Airway epithelial cell (primary cell): ENCODE data around the gene MS4A10. TPM values are rescaled to one million over a fixed set of nuclear protein-coding genes. Genes with fewer than 3 reads are reported as not detected.

Experiments
- total RNA-seq: library from RNA; depleted of rRNA; stranded (reverse); fragments of >200 nt; gene quantifications from 2 replicates; pipeline ENCODE4 v1.2.3, GENCODE V29; 2015

Gene MS4A10
- not detected in 2 replicates for total RNA-seq

DNA sequence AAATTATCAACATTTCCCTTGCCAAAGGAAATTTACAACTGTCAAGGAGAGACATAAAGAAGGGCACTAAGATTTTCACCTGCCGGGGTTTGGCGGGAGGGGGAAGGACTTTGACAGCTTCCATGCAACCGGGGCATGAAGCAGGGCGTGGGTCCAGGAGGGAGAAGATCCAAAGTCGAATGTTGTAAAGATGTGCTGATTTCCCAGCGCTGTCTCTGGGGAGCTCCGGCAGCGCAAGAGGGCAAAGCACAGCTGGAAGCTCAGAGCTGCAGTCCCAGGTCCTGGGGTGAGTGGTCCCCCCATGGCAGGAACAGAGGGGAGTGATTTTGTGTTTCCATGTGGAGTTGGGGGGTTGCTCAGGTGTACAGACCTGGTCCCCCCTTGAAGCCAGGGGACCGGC lies at the start of gene MS4A10:
Gene MS4A10 (plus strand): TSS at position 198 of the 400 bp plus-strand sequence. CDS start 5,003 bp downstream, outside the sequence.

GRCh38 chr11:60756307-60757032 lies 28.7 kb upstream of the MS4A10 start, which contains the start of gene MS4A15:
Gene MS4A15, plus strand, starts transcription at chr11:60756867. Its CDS starts 6,867 bp downstream, at chr11:60763734.

DNA sequence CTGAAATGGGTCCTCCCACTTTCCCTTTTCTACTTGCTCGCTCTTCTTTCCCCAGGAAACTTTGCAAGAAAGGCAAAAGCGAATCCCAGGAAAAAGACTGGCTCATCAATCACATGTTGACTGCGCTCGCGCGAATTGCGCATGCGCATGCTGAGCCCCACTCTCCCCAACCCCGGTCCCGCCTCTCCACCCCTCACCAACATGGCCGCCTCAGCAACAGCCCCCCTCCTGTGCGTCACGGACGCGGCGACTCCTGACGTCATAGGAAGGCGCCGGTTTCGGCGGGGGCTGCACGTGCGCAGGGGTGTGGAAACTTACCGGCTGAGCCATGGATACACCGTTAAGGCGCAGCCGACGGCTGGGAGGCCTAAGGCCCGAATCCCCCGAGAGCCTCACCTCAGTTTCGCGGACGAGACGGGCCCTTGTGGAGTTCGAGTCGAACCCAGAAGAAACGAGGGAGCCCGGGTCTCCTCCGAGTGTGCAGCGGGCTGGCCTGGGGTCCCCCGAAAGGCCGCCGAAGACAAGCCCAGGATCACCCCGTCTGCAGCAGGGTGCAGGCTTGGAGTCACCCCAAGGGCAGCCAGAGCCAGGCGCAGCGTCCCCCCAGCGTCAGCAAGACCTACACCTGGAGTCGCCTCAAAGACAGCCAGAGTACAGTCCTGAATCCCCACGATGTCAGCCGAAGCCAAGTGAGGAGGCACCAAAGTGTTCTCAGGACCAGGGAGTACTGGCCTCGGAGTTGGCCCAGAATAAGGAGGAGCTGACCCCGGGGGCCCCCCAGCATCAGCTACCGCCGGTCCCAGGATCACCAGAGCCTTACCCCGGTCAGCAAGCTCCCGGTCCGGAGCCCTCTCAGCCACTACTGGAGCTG lies 56.9 kb downstream of the MS4A10 start, which contains the start of gene CCDC86:
Gene CCDC86 (plus strand): TSS at position 317 of the 871 bp plus-strand sequence. CDS start 12 bp downstream, at position 329.

Other genes starting within 250 kb of the MS4A10 start
- gene MS4A8, start 85.7 kb upstream of the MS4A10 start, total RNA-seq: not detected in 2 replicates
- gene MS4A18, start 60.6 kb upstream of the MS4A10 start, total RNA-seq: not detected in 2 replicates
- gene MS4A15, start 28.5 kb upstream of the MS4A10 start, total RNA-seq: not detected in 2 replicates
- 34.1 and 38.9 TPM in 2 replicates for gene CCDC86, start 56.8 kb downstream of the MS4A10 start, total RNA-seq
- gene PTGDR2, start 70.6 kb downstream of the MS4A10 start, total RNA-seq: 0.07 TPM in 1 of 2 replicates, not detected in the other
- not detected in 2 replicates for gene ZP1, start 82.2 kb downstream of the MS4A10 start, total RNA-seq
- 64.0 and 73.1 TPM in 2 replicates for gene PRPF19, start 121.3 kb downstream of the MS4A10 start, total RNA-seq
- 36.4 and 47.4 TPM in 2 replicates for gene TMEM109, start 128.8 kb downstream of the MS4A10 start, total RNA-seq
- 107 and 120 TPM in 2 replicates for gene TMEM132A, start 139.1 kb downstream of the MS4A10 start, total RNA-seq
- 0.05 and 0.07 TPM in 2 replicates for gene SLC15A3, start 166.8 kb downstream of the MS4A10 start, total RNA-seq
- 0.19 and 0.28 TPM in 2 replicates for gene CD6, start 186.3 kb downstream of the MS4A10 start, total RNA-seq